H1 (cell line): Measurements from ENCODE around the gene UBE4B. TPM values are rescaled to one million over a fixed set of nuclear protein-coding genes. Genes with fewer than 3 reads are reported as not detected.

Experiments
- CTCF ChIA-PET: fragments of 300-600 bp; sonication (Branson Sonifier 250); formaldehyde crosslinking; loops from one replicate; lab custom pipeline; 2021; ENCODE audit not compliant: partially characterized antibody; lab: Charles Lee
- POLR2A ChIA-PET: fragments of 300-600 bp; sonication (Branson Sonifier 250); formaldehyde crosslinking; loops from one replicate; lab custom pipeline; 2021; ENCODE audit warnings: inconsistent platforms; ENCODE audit not compliant: partially characterized antibody; lab: Charles Lee
- DNase-seq, 2 experiments: peaks; one replicate each; pipeline versions ENCODE4 v3.0.0 to v3.0.0-alpha.2; 2010 to 2022; ENCODE audit warnings: low spot score in 2 of 2, low read depth in 1 of 2, mixed read lengths in 1 of 2
- FAIRE-seq: peaks from 2 replicates; lab custom pipeline; 2011; peaks lifted over from hg19 to GRCh38; lab: Jason Lieb, UNC
- H2AFZ ChIP-seq: 2 replicates; pipeline ENCODE4 v1.8.1; 2012; ENCODE audit warnings: low read length, inconsistent platforms
- H2AK5ac ChIP-seq: 2 replicates; pipeline ENCODE4 v1.6.1; 2013; ENCODE audit warnings: low read depth, low read length
- H2BK120ac ChIP-seq: replicated peaks from 2 replicates; pipeline ENCODE3; 2013; ENCODE audit warnings: low read depth, low read length, inconsistent platforms
- H2BK12ac ChIP-seq: 2 replicates; pipeline ENCODE4 v1.6.1; 2013; ENCODE audit warnings: low read depth, low read length
- H2BK15ac ChIP-seq: 2 replicates; pipeline ENCODE4 v1.6.1; 2013; ENCODE audit warnings: low read length
- H2BK20ac ChIP-seq: 2 replicates; pipeline ENCODE4 v1.6.1; 2013; ENCODE audit warnings: low read length
- H2BK5ac ChIP-seq: 2 replicates; pipeline ENCODE4 v1.6.1; 2013; ENCODE audit warnings: low read depth, low read length
- H3K14ac ChIP-seq: 2 replicates; pipeline ENCODE4 v1.6.1; 2013; ENCODE audit warnings: inconsistent platforms; ENCODE audit not compliant: insufficient read length
- H3K18ac ChIP-seq: 2 replicates; pipeline ENCODE4 v1.6.1; 2013; ENCODE audit warnings: low read length; ENCODE audit errors: extremely low read depth
- H3K23ac ChIP-seq: 2 replicates; pipeline ENCODE4 v1.6.1; 2013; ENCODE audit warnings: inconsistent platforms; ENCODE audit not compliant: insufficient read length
- H3K23me2 ChIP-seq: 2 replicates; pipeline ENCODE4 v1.6.1; 2013; ENCODE audit warnings: low read depth, low read length
- H3K27ac ChIP-seq: 2 replicates; pipeline ENCODE4 v1.6.1; 2011; ENCODE audit warnings: low read depth, low read length, inconsistent platforms
- H3K27me3 ChIP-seq, 4 experiments: replicated peaks in 1 of 4; 1 replicate in 1 of 4; 2 replicates in 3 of 4; pipeline versions ENCODE4 v1.6.1 to v1.8.1; 2011 to 2013; ENCODE audit warnings: low read length in 3 of 4, mild to moderate bottlenecking in 3 of 4, inconsistent platforms in 2 of 4, mixed read lengths in 2 of 4, moderate library complexity in 1 of 4; ENCODE audit not compliant: control insufficient read depth in 3 of 4, insufficient read depth in 3 of 4; ENCODE audit errors: extremely low read depth in 1 of 4
- H3K36me3 ChIP-seq, 4 experiments: 2 replicates each; pipeline versions ENCODE4 v1.6.1 to v1.8.1; 2011 to 2013; ENCODE audit warnings: mild to moderate bottlenecking in 4 of 4, low read length in 3 of 4, moderate library complexity in 2 of 4, control low read depth in 1 of 4, inconsistent platforms in 1 of 4; ENCODE audit not compliant: insufficient read depth in 4 of 4, control insufficient read depth in 2 of 4
- H3K4ac ChIP-seq: replicated peaks from 2 replicates; pipeline ENCODE3; 2013; ENCODE audit warnings: low read length, low read depth, mixed read lengths, inconsistent platforms; ENCODE audit not compliant: insufficient read length
- H3K4me1 ChIP-seq, 4 experiments: replicated peaks in 1 of 4; 1 replicate in 1 of 4; 2 replicates in 3 of 4; pipeline versions ENCODE4 v1.6.1 to v1.8.1; 2011 to 2013; ENCODE audit warnings: low read length in 3 of 4, inconsistent platforms in 2 of 4, mixed read lengths in 1 of 4; ENCODE audit not compliant: insufficient read depth in 4 of 4, control insufficient read depth in 3 of 4
- H3K4me2 ChIP-seq, 2 experiments: 2 replicates each; pipeline versions ENCODE4 v1.6.1 to v1.8.1; 2011 to 2013; ENCODE audit warnings: low read depth in 2 of 2, low read length in 2 of 2, control low read depth in 1 of 2, inconsistent platforms in 1 of 2, mild to moderate bottlenecking in 1 of 2; ENCODE audit not compliant: insufficient read depth in 1 of 2
- H3K4me3 ChIP-seq, 4 experiments: fragments of 200-600, 300-600 bp in 1 of 4; sonication (generic), shearing (Covaris generic), sonication (Bioruptor Twin) in 1 of 4; 2 replicates each; pipeline versions ENCODE4 v1.5.1 to v1.8.1; 2011 to 2016; ENCODE audit warnings: low read length in 4 of 4, low read depth in 3 of 4, control low read depth in 2 of 4, inconsistent platforms in 2 of 4, mild to moderate bottlenecking in 2 of 4, mixed read lengths in 1 of 4, moderate library complexity in 1 of 4; ENCODE audit not compliant: insufficient read depth in 2 of 4; ENCODE audit errors: extremely low read depth in 1 of 4
- H3K56ac ChIP-seq: replicated peaks from 2 replicates; pipeline ENCODE3; 2013; ENCODE audit warnings: low read depth, mild to moderate bottlenecking, mixed read lengths, low read length, inconsistent platforms; ENCODE audit not compliant: insufficient read length
- H3K79me1 ChIP-seq: 2 replicates; pipeline ENCODE4 v1.6.1; 2013; ENCODE audit warnings: low read depth, low read length, control low read depth
- H3K79me2 ChIP-seq, 2 experiments: 2 replicates each; pipeline versions ENCODE4 v1.6.1 to v1.8.1; 2012 to 2013; ENCODE audit warnings: low read length in 2 of 2, mild to moderate bottlenecking in 2 of 2, inconsistent platforms in 1 of 2; ENCODE audit not compliant: insufficient read depth in 2 of 2, control insufficient read depth in 1 of 2
- H3K9ac ChIP-seq, 4 experiments: replicated peaks in 1 of 4; 1 replicate in 1 of 4; 2 replicates in 3 of 4; pipeline versions ENCODE4 v1.6.1 to v1.8.1; 2011 to 2013; ENCODE audit warnings: low read depth in 3 of 4, low read length in 3 of 4, control low read depth in 2 of 4, mild to moderate bottlenecking in 2 of 4, moderate library complexity in 2 of 4, inconsistent platforms in 1 of 4; ENCODE audit errors: extremely low read depth in 1 of 4
- H3K9me3 ChIP-seq, 2 experiments: 2 replicates each; pipeline versions ENCODE4 v1.6.1 to v1.8.1; 2012 to 2013; ENCODE audit warnings: mild to moderate bottlenecking in 2 of 2, moderate library complexity in 2 of 2, control low read depth in 1 of 2, inconsistent platforms in 1 of 2, low read depth in 1 of 2, low read length in 1 of 2, mixed read lengths in 1 of 2; ENCODE audit not compliant: insufficient read depth in 2 of 2
- H4K20me1 ChIP-seq, 2 experiments: replicated peaks in 1 of 2; 2 replicates each; pipeline versions ENCODE3 to v1.8.1; 2011 to 2013; ENCODE audit warnings: inconsistent platforms in 2 of 2, low read length in 2 of 2, mild to moderate bottlenecking in 1 of 2; ENCODE audit not compliant: insufficient read depth in 2 of 2, control insufficient read depth in 1 of 2
- H4K5ac ChIP-seq: 2 replicates; pipeline ENCODE4 v1.6.1; 2013; ENCODE audit warnings: low read length, low read depth, mixed read lengths, inconsistent platforms; ENCODE audit not compliant: insufficient read length
- H4K8ac ChIP-seq: 2 replicates; pipeline ENCODE4 v1.8.0; 2013; ENCODE audit warnings: mild to moderate bottlenecking, moderate library complexity, low read length, inconsistent platforms; ENCODE audit not compliant: insufficient read depth; ENCODE audit errors: extremely low read depth
- H4K91ac ChIP-seq: replicated peaks from 2 replicates; pipeline ENCODE3; 2013; ENCODE audit warnings: low read length, mixed read lengths, inconsistent platforms; ENCODE audit not compliant: insufficient read length
- CTBP2 ChIP-seq: IDR thresholded peaks from 2 replicates; pipeline ENCODE4 v1.7.0; 2011; ENCODE audit warnings: borderline replicate concordance, mild to moderate bottlenecking, moderate library complexity, mixed read lengths, low read length; ENCODE audit not compliant: insufficient read depth, insufficient read length
- RAD21 ChIP-seq, 2 experiments: IDR thresholded peaks in 1 of 2; conservative IDR thresholded peaks in 1 of 2; 2 replicates each; pipeline ENCODE4 v1.6.1; 2011; ENCODE audit warnings: low read depth in 2 of 2, low read length in 2 of 2, improper control_type of control experiment in 1 of 2, inconsistent platforms in 1 of 2, mild to moderate bottlenecking in 1 of 2, moderate library complexity in 1 of 2
- SIRT6 ChIP-seq: IDR thresholded peaks from one replicate; pipeline ENCODE4 v1.7.1; 2012; ENCODE audit warnings: low read length, inconsistent platforms
- SIX5 ChIP-seq: IDR thresholded peaks from 2 replicates; pipeline ENCODE4 v1.6.1; 2011; ENCODE audit warnings: mild to moderate bottlenecking, low read depth, low read length
- SP1 ChIP-seq: IDR thresholded peaks from 2 replicates; pipeline ENCODE4 v1.6.1; 2011; ENCODE audit warnings: low read depth, low read length
- SP2 ChIP-seq: IDR thresholded peaks from 2 replicates; pipeline ENCODE4 v1.6.1; 2012; ENCODE audit warnings: mild to moderate bottlenecking, low read length, inconsistent platforms
- TEAD4 ChIP-seq: IDR thresholded peaks from 2 replicates; pipeline ENCODE4 v1.6.1; 2012; ENCODE audit warnings: low read depth, low read length, inconsistent platforms, mixed read lengths
- WGBS, 2 experiments: shearing (Covaris generic) in 1 of 2; methylation state at CpG; one replicate each; pipeline versions ENCODE4 v1.1.6 to v1.1.7; 2013 to 2015; ENCODE audit warnings: low lambda C conversion rate in 2 of 2, mixed read lengths in 2 of 2, inconsistent platforms in 1 of 2, low coverage in 1 of 2, missing lambda C conversion rate in 1 of 2; ENCODE audit not compliant: insufficient replicate concordance in 2 of 2, insufficient coverage in 1 of 2, insufficient read length in 1 of 2; ENCODE audit errors: extremely low coverage in 1 of 2, missing lambda C conversion rate in 1 of 2; 5-methylcytosine and 5-hydroxymethylcytosine counted together
- polyA plus RNA-seq, 7 experiments: library from polyadenylated mRNA; depleted of rRNA in 3 of 7; stranded (reverse) in 5 of 7; unstranded in 2 of 7; fragments of >200 nt in 5 of 7; fragments of 200-250 nt in 2 of 7; gene quantifications; 1 replicate in 5 of 7; 2 replicates in 1 of 7; 4 replicates in 1 of 7; pipeline versions ENCODE4 v1.2.1 to v1.2.3, GENCODE V29; 2011 to 2013; ENCODE audit warnings: missing spikeins in 2 of 7, mixed read lengths in 2 of 7
- total RNA-seq: library from RNA; stranded (reverse); fragmentation: NEBNext Ultra II Directional; extraction: Animal tissue kit (Norgen Biotek cat#: 25700); gene quantifications from 2 replicates; pipeline ENCODE4 v1.2.1, GENCODE V29; 2021

Gene UBE4B
- total and polyA plus RNA-seq, 2 of the 8 experiments (the other 6 are each of a cell fraction or from before 2014, with no cell fraction given) = 24.5 to 90.1 TPM

- no peak overlapping the region for H3K4me2 ChIP-seq
- no peaks in the 10 kb centered on the region; a peak in 1 of 7 replicates for H3K4me1 ChIP-seq
- H3K9me3 ChIP-seq = peaks cover 9 to 11% of the 10 kb centered on the region in 2 experiments
- no peak for DNase-seq
- no peak overlapping the region for H4K91ac ChIP-seq
- no peak overlapping the region for H3K56ac ChIP-seq
- H3K23me2 ChIP-seq = no peaks in the 10 kb centered on the region; the same call in 1 of the 2 replicates
- H2AK5ac ChIP-seq = no peak overlapping the region
- FAIRE-seq = no peak
- H3K79me1 ChIP-seq = peaks cover 14% of the 10 kb centered on the region
- peaks cover 10 to 15% of the 10 kb centered on the region in 2 experiments for H4K20me1 ChIP-seq
- peaks cover 7 to 86% of the 10 kb centered on the region in 2 experiments for H3K79me2 ChIP-seq
- H3K23ac ChIP-seq = no peak overlapping the region
- H3K27ac ChIP-seq = no peak overlapping the region
- peaks cover 0 to 11% (median under 1%) of the 10 kb centered on the region in 4 experiments; a peak in 2 of 8 replicates for H3K36me3 ChIP-seq
- H2BK20ac ChIP-seq = no peak overlapping the region
- H3K27me3 ChIP-seq = no peaks in the 10 kb centered on the region
- no peak overlapping the region for H2AFZ ChIP-seq
- no peak overlapping the region for H3K4ac ChIP-seq
- TF ChIP-seq SIX5 = no peak
- no peak for TF ChIP-seq TEAD4
- TF ChIP-seq RAD21 (IDR thresholded peaks at IDR 0.05 in 1 of 2, conservative IDR thresholded peaks at IDR 0.05 in 1 of 2; ENCODE audit: low read depth in 2 of 2, low read length in 2 of 2) = no peak
- TF ChIP-seq SIRT6 = no peak
- no peak for TF ChIP-seq SP1
- TF ChIP-seq CTBP2 = no peak
- no peak for TF ChIP-seq SP2
- WGBS, 2 experiments = 79% methylated on average over 2 of the region's 2 CpGs; no CpG with 5 or more reads in 1 of the 2 experiments
- H3K4me3 ChIP-seq = no peak overlapping the region
- no peak overlapping the region for H2BK15ac ChIP-seq
- H3K9ac ChIP-seq = no peak overlapping the region
- no peak overlapping the region for H2BK12ac ChIP-seq
- no peak overlapping the region for H4K8ac ChIP-seq
- POLR2A ChIA-PET = interaction anchor here (1.2 to 2.6 kb wide), 2 partner anchors 17 to 18 kb away, joined by 7 read pairs; partner anchors contain the start of gene KIF1B
- CTCF ChIA-PET = interaction anchor here (0.6 to 1.5 kb wide), 7 partner anchors 10 to 110 kb away, joined by 3 to 8 read pairs (median 4); partner anchors contain the start of gene KIF1B
- no peak overlapping the region for H4K5ac ChIP-seq
- no peak overlapping the region for H2BK120ac ChIP-seq
- H2BK5ac ChIP-seq = no peak overlapping the region
- H3K18ac ChIP-seq = no peak overlapping the region
- no peak overlapping the region for H3K14ac ChIP-seq
These were observed 195.8 kb downstream of the UBE4B start for GRCh38 chr1:10228528-10228927.
